ENCODE data around the gene MYPOP. TPM values are rescaled to one million over a fixed set of nuclear protein-coding genes. Genes with fewer than 3 reads are reported as not detected.

MYPOP gene
- total and polyA plus RNA-seq, 2 of the 13 experiments (the other 11 are each of a cell fraction or from before 2014, with no cell fraction given): 2.3 to 2.7 TPM

DNA sequence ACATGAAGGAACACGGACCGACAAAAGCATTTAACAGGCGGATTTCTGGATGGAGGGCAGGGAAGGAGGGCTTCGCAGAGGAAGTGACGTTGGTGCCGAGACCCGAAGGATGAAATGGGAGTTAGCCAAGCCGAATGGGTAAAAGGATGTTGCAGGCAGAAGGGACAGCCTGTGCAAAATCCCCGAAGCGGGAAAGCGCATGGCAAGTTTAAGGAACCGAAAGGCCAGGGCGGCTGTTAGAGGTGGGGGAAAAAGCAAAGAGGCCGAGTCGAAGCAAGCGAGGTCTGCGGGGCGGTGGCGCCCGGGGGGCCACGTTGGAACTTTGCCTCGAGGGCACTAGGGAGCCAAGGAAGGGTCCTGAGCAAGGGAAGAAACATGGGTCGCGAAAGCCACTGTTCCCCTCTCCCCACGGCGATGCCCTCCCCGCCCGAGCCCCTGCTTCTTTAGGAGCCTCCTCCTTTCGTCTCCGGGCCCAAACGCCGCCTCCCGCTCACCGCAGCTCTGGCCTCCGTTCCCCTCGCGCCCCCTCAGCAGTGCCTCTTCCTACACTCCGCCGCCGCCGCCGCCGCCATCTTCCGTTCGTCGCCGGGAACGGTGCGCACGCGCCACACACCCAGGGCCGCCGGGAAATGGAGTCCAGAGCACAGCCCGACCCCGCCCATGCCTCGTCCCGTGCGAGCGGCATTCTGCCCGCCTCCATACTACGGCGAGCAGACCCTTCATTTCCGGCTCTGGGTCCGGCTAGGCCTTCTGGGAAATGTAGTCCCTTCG is 39.7 kb downstream of the MYPOP start, which contains the start of gene SYMPK (continued):
- TF ChIP-seq ARHGAP35 (CRISPR knock-in tag; IDR thresholded peaks at IDR 0.05; ENCODE audit: borderline replicate concordance) (no peak), CC2D1A (CRISPR knock-in tag; IDR thresholded peaks at IDR 0.05) (no peak), ASH2L (IDR thresholded peaks at IDR 0.05; ENCODE audit: insufficient read length, low read depth, low read length) (peak; percentile 14), JARID2 (CRISPR knock-in tag; IDR thresholded peaks at IDR 0.05; ENCODE audit: insufficient replicate concordance) (no peak), TERF1 (CRISPR knock-in tag; IDR thresholded peaks at IDR 0.05) (no peak), MXD1 (CRISPR knock-in tag; IDR thresholded peaks at IDR 0.05) (no peak), RBFOX2 (IDR thresholded peaks at IDR 0.05; ENCODE audit: low read depth, low read length) (peak; percentile 95), REPIN1 (CRISPR knock-in tag; IDR thresholded peaks at IDR 0.05; ENCODE audit: borderline replicate concordance, low read depth) (peak; percentile 62; the same call in 1 of the 2 replicates), SMC3 (IDR thresholded peaks at IDR 0.05; ENCODE audit: low read length) (no peak), ZFP90 (CRISPR knock-in tag; IDR thresholded peaks at IDR 0.05; ENCODE audit: borderline replicate concordance) (peak; percentile 79; the same call in 1 of the 2 replicates), ZNF20 (CRISPR knock-in tag; IDR thresholded peaks at IDR 0.05) (no peak), EHMT2 (IDR thresholded peaks at IDR 0.05; ENCODE audit: borderline replicate concordance, low read depth, low read length) (no peak), XBP1 (CRISPR knock-in tag; IDR thresholded peaks at IDR 0.05) (no peak), TARDBP (CRISPR knock-in tag; IDR thresholded peaks at IDR 0.05) (no peak; the same call in none of the 2 replicates), YY1 (IDR thresholded peaks at IDR 0.05; ENCODE audit: insufficient read depth, insufficient replicate concordance, low read depth, low read length) (peak; percentile 97), ZNF75D (CRISPR knock-in tag; IDR thresholded peaks at IDR 0.05; ENCODE audit: borderline replicate concordance) (no peak), ZNF34 (CRISPR knock-in tag; IDR thresholded peaks at IDR 0.05; ENCODE audit: borderline replicate concordance) (no peak), RFX3 (CRISPR knock-in tag; IDR thresholded peaks at IDR 0.05) (no peak), ZNF333 (CRISPR knock-in tag; IDR thresholded peaks at IDR 0.05; ENCODE audit: borderline replicate concordance) (no peak), SCMH1 (CRISPR knock-in tag; IDR thresholded peaks at IDR 0.05; ENCODE audit: borderline replicate concordance) (no peak)
- TF ChIP-seq, protein P1, sequence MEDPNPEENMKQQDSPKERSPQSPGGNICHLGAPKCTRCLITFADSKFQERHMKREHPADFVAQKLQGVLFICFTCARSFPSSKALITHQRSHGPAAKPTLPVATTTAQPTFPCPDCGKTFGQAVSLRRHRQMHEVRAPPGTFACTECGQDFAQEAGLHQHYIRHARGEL (CRISPR knock-in tag; IDR thresholded peaks at IDR 0.05): no peak
- TF ChIP-seq, protein P2, sequence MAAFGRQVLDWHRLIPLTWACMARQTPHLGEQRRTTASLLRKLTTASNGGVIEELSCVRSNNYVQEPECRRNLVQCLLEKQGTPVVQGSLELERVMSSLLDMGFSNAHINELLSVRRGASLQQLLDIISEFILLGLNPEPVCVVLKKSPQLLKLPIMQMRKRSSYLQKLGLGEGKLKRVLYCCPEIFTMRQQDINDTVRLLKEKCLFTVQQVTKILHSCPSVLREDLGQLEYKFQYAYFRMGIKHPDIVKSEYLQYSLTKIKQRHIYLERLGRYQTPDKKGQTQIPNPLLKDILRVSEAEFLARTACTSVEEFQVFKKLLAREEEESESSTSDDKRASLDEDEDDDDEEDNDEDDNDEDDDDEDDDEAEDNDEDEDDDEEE (CRISPR knock-in tag; IDR thresholded peaks at IDR 0.05): no peak
- TF ChIP-seq, protein P3, sequence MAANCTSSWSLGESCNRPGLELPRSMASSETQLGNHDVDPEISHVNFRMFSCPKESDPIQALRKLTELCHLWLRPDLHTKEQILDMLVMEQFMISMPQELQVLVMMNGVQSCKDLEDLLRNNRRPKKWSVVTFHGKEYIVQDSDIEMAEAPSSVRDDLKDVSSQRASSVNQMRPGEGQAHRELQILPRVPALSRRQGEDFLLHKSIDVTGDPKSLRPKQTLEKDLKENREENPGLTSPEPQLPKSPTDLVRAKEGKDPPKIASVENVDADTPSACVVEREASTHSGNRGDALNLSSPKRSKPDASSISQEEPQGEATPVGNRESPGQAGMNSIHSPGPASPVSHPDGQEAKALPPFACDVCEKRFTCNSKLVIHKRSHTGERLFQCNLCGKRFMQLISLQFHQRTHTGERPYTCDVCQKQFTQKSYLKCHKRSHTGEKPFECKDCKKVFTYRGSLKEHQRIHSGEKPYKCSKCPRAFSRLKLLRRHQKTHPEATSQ (CRISPR knock-in tag; IDR thresholded peaks at IDR 0.05; ENCODE audit: borderline replicate concordance): no peak
